GM19025 (cell line): ENCODE measurements around the gene PIWIL1.

ENCODE experiments used
- ATAC-seq: cut with Tn5 transposase; IDR thresholded peaks from one replicate; pipeline ENCODE4 v1.9.1; 2021; ENCODE audit warnings: mild to moderate bottlenecking, low read depth, moderate library complexity; ENCODE audit not compliant: unreplicated experiment

PIWIL1 gene

DNA sequence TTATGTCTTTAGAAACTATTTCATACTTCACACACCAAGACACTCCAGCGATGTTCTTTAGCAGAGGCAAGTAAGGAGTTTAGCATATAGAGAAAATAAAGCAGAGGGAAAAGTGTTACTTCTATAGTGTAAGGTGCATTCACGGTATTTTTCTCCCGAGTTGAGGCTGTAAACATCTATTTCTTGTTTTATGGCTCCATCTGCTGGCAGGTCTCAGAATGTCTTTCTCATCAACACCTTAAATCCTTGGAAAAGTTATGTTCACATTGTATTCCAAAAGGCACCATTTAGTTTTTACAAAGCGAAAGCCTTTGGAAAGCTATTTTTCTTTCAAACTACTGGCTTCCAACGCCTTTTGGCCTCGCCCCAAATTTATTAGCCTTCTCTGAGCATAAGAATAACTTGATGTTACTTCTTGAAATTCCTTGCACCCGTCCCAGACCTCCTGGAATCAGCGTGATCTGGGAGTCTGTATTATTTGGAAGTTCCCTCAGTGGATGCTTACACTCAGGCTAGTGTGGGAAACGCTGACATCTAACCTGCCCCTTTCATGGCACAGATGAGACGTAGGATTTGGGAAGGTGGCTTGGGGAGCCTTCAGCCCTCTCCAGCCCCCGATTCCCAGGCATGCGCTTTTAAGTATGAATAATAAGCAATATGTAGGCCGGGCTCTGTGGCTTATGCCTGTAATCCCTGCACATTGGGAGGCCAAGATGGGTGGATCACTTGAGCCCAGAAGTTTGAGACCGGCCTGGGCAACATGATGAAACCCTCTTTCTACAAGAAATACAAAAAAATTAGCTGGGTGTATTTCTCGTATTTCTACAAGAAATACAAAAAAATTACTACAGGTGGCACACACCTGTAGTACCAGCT lies 1.9 kb upstream of the PIWIL1 start:
- ATAC-seq, result no peak

DNA sequence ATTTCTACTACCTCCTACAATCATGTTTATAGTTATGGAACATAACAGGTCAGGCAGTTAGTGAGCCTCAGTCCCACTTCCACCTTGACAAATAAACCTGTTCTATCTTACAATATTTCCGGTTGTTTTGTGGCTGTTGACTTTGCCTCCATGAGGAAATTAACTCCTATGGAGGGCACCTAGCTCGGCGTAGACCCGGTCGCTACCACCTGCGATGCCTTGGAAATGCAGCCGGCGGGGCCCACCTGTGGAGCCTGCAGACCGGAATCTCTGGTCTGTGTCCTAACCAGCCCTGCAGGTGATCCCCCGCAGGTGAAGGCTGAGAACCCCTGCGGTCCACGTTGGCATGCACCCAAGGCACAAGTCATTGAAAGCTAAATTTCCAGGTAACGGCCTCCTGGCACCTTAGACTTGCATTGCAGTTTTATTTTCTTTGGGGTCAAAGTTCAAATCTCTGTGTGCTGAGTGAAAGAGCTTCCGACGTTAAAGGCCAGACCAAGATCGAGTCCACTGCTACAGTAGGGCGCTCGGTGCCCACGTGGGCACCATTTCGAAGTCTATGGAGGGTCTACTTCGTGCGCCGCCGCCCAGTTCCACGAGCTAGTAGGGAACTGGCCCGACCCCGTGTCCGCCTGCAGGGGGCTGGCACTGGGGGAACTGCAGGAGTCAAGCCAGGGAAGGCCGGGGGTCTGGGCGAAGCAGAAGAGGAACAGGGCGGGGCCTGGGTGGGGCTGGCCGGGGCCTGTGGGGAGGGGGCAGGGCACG lies 782 bp upstream of the PIWIL1 start:
- no peak for ATAC-seq

DNA sequence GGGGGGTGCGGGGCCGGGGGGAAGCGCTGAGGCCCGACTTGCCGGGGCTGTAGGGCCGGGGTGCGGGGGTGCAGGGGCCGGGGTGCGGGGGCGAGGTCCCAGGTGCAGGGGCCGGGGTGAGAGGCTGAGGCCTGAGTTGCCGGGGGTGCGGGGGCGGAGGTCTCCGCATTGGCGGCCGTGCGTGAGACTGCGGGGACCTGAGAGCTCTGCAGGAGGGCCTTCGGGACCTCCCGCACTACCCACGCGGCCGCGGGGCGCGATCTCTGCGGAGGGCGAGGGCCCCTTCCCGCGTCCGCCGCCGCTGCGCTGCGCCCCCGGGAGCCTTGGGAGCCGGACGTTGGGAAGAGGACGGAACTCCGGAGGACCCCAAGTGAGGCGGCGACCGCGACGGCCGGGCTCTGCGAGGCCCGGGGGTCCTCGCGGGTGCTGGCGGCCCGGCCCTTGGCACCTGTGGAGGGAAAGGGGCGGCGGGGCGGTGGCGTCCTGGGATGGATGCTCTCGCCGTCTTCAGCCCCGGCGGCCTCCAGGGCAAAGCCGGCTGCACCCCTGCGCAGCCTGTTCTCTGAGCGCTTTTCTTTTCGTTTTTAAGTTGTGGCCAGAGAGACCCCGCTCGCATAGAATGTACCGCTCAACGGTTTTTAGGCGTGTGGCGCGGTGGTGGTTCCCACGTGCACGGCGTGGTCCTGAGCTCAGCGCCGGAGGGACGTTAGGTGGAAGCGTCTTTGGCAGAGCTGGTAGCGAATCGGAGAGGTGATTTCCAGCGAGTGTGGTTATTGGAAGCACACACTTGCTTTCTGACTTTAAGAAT lies 1.3 kb downstream of the PIWIL1 start:
- ATAC-seq, result no peak

DNA sequence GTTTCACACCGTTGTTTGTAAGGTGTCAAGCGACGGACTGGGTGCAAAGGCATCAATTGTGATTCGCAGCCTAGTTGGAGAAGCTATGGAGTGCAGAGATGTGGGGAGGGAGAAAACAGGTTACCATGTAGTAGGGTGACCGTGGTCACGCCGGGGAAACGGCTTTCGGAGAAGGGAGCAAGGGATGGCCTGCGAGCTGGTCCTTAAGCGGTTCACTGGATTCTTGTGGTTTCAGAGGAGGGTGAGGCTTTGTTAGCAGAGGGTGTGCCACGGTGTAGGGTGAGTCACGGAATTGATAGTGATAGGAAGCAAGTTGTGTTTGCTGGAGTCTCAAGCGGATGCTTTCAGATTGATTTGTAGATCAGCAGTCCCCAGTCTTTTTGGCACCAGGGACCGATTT lies 2.3 kb downstream of the PIWIL1 start:
- ATAC-seq, result no peak

DNA sequence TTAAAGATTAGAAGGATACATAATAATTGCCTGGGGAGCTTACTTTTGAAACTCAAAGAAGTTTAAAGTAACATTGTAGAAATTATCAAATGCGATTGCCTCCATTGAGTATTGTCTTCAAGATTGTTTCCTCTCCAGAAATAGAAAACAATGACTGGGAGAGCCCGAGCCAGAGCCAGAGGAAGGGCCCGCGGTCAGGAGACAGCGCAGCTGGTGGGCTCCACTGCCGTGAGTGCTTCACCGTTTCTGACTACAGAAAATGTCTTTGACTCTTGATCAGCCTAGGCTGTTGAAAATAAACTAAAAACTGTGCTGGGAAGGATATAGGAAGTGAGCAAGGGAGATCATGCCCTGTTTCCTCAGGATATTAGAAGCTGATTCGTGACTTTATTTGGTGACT lies 4.8 kb downstream of the PIWIL1 start:
- no peak for ATAC-seq

DNA sequence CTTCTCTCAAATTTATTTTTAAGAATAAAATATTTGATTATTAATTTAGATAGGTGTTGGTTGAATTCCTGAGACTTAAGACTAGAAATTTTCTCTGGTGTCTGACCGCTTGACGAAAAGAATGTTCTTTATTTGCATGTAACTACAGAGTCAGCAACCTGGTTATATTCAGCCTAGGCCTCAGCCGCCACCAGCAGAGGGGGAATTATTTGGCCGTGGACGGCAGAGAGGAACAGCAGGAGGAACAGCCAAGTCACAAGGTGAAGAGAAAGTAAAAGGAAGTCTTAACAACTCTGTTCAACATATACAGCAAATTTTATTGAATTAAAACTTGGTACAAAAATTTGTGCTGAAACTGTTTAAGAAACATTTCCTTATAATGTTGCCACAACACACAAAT lies 5.2 kb downstream of the PIWIL1 start:
- ATAC-seq, result no peak

DNA sequence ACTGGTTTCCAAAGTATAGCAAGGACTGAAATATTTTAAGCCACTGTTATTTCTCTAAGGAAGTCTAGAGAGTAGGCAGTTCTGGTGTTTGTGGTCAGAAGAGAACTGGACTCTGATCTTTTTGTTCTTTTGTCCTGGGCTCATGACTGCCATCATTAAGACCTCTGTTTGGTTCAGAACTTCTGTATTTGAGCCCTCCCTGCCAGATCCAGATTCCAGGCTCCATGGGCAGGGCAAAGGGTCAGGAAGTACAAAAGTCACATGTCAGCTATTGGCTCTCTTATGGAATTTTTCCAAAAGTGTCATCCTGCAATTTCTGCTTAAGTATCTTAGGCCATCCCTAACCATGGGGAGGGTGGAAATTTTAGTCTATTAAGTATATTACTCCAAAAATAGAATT lies 6.8 kb downstream of the PIWIL1 start:
- no peak for ATAC-seq

DNA sequence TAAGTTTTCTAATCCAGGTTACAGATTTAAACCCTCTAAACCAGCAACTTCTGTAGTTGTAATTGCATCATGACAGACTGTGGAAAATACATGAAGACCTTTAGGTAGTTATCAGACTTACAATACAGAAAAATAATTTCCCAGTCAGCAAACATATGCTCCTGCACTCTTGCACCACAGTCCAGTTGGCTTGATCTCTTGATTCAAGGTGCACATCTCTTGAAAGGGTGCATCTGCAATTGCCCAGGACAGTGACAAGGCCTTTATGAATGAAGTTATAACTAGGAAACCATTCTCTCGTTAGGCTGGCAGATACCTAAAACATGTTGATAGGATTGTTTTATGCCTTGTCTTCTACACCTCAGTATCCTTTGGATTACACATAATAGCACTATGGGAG lies 7.6 kb downstream of the PIWIL1 start:
- no peak for ATAC-seq

DNA sequence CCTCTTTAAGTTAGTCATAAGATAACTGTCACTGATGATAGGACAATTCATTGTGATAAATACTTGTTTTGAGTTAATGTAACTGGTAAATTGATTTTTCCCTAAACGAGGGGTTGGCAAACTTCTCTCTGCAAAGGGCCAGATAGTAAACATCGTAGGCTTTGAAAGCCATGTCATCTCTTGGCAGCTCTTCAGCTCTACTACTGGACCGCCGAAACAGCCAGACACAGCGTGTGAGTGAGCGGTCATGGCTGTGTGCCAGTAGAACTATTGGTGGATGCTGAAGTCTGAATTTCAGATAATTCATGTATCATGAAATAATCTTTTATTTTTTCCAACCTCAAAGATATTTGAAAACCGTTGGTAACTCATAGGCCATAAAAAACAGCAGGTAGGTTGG lies 9.9 kb downstream of the PIWIL1 start:
- ATAC-seq, result no peak

DNA sequence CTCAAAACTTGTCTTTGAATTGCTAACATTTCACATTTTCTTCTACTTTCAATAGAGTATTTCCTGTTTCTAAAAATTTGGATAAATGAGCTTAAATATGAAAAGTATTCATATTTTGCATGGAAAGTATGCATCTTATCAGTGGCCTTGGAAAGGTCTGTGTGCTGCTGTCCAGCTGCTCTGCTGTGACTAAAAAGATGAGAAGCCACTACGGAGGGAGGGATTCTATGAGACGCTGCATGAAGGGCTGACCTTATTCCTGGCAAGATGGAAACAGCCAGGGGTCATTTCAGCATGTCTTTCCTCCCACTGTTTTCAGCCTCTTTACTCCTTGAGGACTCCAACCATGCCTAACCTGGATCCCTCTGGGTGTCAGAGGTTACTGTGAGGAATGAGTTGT lies 13.0 kb downstream of the PIWIL1 start:
- ATAC-seq, result no peak

DNA sequence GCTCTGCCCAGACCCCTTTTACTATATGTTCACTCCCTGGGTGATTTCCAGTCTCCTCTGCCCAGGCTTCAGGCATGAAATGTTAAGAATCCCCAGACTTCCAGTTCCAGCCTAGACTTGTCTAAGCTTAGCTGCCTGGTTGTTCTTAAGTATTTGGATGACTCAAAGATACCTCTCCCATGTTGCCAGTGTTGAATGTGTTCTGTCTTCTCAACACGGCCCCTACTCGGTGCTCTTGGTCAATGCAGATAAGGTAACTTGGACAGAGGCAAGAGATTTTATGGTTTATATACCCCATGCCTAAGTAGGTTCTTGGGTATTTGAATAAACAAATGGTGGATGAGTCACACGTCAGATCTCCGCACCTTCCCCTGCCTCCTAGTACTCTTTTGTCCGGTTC lies 13.6 kb downstream of the PIWIL1 start:
- ATAC-seq, result no peak

DNA sequence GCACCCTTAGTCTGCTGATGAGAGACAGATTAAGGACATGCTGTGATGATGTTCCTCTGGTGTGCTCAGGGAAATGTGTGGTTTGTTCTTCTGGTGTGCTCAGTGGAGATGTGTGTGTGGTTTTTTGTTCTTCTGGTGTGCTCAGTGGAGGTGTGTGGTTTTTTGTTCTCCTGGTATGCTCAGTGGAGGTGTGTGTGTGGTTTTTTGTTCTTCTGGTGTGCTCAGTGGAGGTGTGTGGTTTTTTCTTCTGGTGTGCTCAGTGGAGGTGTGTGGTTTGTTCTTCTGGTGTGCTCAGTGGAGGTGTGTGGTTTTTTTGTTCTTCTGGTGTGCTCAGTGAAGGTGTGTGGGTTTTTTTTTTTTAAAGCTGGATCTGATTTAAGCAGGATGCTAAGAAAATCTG lies 15.4 kb downstream of the PIWIL1 start:
- no peak for ATAC-seq

DNA sequence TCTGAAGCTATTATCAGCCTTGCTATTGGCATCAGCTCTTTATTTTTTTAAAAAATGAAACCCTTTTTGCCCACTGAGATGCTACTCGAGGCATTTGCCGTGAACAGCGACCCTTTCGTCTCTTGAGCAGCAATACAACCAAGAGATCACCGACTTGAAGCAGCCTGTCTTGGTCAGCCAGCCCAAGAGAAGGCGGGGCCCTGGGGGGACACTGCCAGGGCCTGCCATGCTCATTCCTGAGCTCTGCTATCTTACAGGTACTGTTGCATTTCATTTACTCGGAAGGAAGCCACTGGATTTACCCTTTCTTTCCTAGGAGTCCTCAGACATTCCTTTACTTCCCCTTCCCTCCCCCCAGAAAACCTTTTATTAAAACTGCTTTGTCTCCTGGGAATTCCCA lies 16.7 kb downstream of the PIWIL1 start:
- no peak for ATAC-seq

DNA sequence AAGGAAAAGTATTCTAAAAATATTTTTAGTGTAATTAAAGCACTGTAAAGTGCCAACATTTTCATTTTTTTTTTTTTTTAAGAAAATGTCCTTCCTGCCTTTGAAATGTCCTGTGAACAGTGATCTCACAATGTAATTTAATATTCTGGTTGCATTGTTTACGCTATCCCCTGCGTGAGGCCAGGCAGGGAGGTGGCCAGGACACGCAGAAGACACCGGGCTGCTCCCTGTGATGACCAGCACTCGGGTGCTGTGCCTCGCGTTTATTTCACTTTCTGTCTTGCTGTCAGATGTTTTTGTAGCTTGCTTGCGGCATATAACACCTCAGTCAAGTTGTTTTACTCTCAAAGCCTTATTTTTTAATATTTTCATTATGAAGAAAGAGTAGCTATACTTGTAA lies 18.5 kb downstream of the PIWIL1 start:
- ATAC-seq, result no peak

DNA sequence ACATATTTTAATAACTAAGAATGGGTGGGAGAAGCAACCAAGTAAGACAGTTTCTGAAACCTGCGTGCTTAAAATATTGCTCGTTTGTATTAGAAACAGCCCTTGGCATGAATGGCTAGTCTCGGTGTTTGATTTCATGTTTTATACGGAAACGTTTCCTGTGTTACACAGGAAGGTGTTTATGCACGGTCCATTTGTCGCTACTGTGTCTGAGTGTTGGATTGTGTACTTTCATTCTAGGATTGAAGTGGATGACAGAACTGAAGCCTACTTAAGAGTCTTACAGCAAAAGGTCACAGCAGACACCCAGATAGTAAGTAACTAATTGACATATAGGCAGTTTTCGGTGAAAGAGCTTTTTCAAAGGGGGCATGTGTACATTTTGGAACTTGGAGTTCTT lies 19.6 kb downstream of the PIWIL1 start:
- no peak for ATAC-seq

DNA sequence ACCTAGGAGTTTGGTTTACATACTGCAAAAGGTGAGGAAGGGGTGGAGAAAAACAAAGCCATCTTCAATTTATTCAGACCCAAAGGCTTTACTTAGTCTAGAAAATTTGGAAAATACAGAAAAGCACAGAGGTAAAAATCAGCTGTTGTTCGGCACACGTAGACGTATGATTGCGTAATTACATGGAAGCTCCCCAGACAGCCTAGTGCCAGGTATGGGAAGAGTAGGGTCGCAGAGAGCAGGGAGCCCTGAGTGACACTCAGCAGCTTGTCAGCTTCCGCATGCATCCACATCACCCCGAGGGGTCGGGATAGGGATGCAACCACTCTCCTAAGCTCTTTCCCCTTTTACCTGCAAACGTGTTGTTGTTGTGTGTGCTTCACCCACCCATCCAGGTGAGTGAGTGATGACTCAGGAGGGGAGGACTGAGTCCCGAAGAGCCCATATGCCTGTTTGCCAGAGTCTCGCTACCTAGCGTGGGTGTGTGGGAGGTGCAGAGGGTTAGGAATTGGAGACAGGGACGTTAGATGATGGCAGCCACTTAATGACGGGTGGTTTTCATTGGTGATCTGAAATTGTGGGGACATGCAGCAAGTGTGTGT lies 20.1 kb downstream of the PIWIL1 start:
- no peak for ATAC-seq

DNA sequence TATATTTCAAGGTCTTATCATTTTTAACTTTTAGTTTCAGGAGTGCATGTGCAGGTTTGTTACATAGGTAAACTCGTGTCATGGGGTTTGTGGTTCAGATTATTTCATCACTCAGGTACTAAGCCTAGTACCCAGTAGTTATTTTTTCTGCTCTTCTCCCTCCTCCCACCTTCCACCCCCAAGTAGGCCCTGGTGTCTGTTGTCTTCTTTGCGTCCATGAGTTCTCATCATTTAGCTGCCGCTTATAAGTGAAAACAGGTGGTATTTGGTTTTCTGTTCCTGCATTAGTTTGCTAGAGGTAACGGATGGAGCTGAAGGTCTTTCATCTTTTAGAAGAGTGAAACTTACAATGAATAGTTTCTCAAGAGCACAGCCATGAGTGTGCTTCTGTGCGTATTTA lies 24.4 kb downstream of the PIWIL1 start:
- ATAC-seq, result no peak

DNA sequence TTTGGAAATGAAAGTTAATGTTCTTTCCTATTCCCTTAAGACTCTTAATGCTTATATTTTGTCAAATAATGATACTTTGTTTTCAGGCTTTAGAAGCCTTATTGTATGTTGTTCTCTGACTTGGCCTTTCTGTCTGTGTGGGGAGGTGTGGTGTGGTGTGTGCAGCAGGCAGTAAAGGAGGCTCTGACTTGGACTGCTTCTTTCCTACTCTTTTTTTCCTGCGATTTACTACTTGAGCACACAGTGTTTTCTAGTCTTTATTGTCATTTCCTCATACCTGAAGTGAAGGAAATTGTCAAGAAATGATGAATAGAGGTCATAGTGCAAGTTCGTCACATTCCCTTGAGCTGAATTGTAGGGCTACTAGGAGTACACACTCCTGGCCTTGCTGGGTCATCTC lies 26.9 kb downstream of the PIWIL1 start:
- no peak for ATAC-seq

DNA sequence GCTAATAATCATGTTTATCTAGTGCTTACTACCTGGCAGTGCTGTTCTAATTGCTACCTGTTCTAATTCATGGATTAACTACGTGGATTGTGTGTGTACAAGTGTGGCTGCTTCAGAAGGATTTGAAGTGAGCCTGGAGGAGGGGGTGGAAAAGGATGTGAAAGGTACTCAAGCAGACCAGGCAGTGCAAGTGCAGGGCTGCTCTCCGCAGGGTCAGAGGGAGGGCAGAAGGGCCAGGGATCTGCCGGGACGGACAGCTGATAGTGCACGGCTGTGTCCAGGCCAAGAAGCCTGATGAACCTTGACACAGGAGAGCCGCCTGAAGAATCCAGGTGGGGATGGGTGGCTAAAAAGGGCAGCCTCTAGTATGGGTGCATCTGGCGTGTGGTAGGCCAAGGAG lies 28.5 kb downstream of the PIWIL1 start:
- no peak for ATAC-seq

DNA sequence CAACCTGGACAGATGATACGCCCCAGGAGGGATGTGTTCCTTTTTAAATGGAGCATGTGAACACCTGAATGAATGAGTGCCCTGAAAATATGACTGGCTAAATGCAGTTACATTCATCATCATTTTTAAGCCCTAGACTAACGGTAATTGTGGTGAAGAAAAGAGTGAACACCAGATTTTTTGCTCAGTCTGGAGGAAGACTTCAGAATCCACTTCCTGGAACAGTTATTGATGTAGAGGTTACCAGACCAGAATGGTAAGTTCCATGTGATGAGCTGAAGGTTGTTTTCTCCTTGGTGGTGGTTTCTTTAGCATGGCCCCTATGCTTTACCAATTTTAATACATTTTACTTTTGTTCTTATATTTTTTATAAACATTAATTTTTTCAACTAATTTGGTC lies 29.3 kb downstream of the PIWIL1 start:
- ATAC-seq, result no peak

DNA sequence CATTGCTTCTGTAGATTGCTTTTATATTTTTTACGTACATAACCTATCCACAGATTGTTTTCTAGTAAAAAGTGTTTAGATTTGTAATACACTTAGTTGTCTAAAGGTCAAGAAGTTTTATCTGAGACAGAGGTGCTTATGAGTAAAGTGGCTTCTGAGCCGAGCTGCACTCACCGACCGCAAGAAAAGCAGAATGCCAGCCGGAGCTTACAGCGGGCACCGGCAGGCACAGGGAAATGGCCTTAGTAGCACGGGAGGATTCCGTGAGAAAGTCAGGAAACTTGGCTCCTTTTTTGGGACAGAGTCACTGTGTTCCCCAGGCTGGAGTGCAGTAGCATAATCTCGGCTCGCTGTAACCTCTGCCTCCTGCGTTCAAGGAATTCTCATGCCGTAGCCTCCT lies 29.8 kb downstream of the PIWIL1 start:
- ATAC-seq, result no peak
